Right renal pelvis (tissue), 4 donors: ENCODE measurements around the gene DBNDD1. TPM values are rescaled to one million over a fixed set of nuclear protein-coding genes. Genes with fewer than 3 reads are reported as not detected.
"Not testable (repeated sequence)": the region's sequence is repeated elsewhere in the genome, so short reads cannot be mapped to it uniquely, and the experiment has no call there.

ENCODE experiments used
- DNase-seq, 4 donors: peaks; one replicate each; pipeline ENCODE4 v3.0.0-alpha.2; 2013; ENCODE audit warnings: low read depth in 4 of 4, low spot score in 3 of 4, missing footprints in 1 of 4
- polyA plus RNA-seq, 4 donors: library from polyadenylated mRNA; unstranded; fragments of 120-200 nt; gene quantifications; one replicate each; pipeline ENCODE4 v1.2.1, GENCODE V29; 2013; ENCODE audit not compliant: insufficient read length in 4 of 4

Gene DBNDD1
- 10 to 100 TPM; 11.4 to 18.2 (median 12.3) TPM for polyA plus RNA-seq

GRCh38 chr16:90018652-90019542 lies at the start of gene DBNDD1:
Gene DBNDD1 (minus strand): TSS chr16:90019456. CDS start chr16:90019341, 115 bp downstream.
- no peak for DNase-seq

GRCh38 chr16:90061437-90061836 lies 42.2 kb upstream of the DBNDD1 start:
- no peak for DNase-seq

GRCh38 chr16:90057738-90058173 lies 38.5 kb upstream of the DBNDD1 start:
- DNase-seq, result no peak

GRCh38 chr16:90056521-90056920 lies 37.3 kb upstream of the DBNDD1 start:
- not testable (repeated sequence) for DNase-seq

GRCh38 chr16:90055371-90055770 lies 36.1 kb upstream of the DBNDD1 start:
- DNase-seq, result no peak

GRCh38 chr16:90054554-90054953 lies 35.3 kb upstream of the DBNDD1 start:
- no peak for DNase-seq

GRCh38 chr16:90053902-90054500 lies 34.7 kb upstream of the DBNDD1 start:
- no peak for DNase-seq

GRCh38 chr16:90050969-90051368 lies 31.7 kb upstream of the DBNDD1 start:
- no peak for DNase-seq

GRCh38 chr16:90048737-90049330 lies 29.6 kb upstream of the DBNDD1 start:
- DNase-seq, result no peak

- no peak for DNase-seq
These were observed 29.1 kb upstream of the DBNDD1 start for GRCh38 chr16:90048347-90048722.

GRCh38 chr16:90047714-90048346 lies 28.6 kb upstream of the DBNDD1 start:
- DNase-seq, result no peak

- peak in 1 of 4 donors; percentile 54 for DNase-seq
These were observed 27.9 kb upstream of the DBNDD1 start for GRCh38 chr16:90046971-90047713.

GRCh38 chr16:90046122-90046970 lies 27.1 kb upstream of the DBNDD1 start:
- peak in 2 of 4 donors; percentile 59 to 68 for DNase-seq

- DNase-seq, result no peak
These were observed 24.9 kb upstream of the DBNDD1 start for GRCh38 chr16:90044111-90044551.

GRCh38 chr16:90043526-90043925 lies 24.3 kb upstream of the DBNDD1 start:
- DNase-seq, result no peak

- no peak for DNase-seq
These were observed 23.8 kb upstream of the DBNDD1 start for GRCh38 chr16:90042946-90043514.

GRCh38 chr16:90041896-90042473 lies 22.7 kb upstream of the DBNDD1 start:
- no peak for DNase-seq

GRCh38 chr16:90040152-90041023 lies 21.1 kb upstream of the DBNDD1 start:
- DNase-seq, result no peak
